Measurements from ENCODE around the gene CCDC17. TPM values are rescaled to one million over a fixed set of nuclear protein-coding genes. Genes with fewer than 3 reads are reported as not detected.
A peak's percentile ranks its signal among the peaks of the same experiment; 100 is the strongest.

The CCDC17 gene
- total RNA-seq, 1 experiment from 2014 or later: 2.2 TPM

DNA sequence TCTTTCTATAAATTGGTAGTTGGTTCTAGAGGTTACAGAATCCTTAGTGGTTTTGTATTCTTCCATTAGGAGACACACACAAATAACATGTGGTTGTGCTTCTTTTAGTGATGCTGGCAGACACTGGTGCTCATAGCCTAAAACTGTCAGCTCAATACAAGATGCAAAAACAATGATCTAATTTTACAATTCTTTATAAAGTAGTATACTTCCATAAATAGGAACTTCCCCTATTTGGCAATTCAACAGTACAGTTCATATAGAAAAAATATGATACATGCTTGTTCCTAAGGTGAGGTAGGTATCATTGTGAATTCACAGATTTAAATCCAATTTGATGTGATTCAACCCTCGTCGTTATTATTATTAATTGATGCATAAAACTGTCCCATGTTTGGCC, 20.8 kb upstream of the CCDC17 start:
- TF ChIP-seq, protein P1, sequence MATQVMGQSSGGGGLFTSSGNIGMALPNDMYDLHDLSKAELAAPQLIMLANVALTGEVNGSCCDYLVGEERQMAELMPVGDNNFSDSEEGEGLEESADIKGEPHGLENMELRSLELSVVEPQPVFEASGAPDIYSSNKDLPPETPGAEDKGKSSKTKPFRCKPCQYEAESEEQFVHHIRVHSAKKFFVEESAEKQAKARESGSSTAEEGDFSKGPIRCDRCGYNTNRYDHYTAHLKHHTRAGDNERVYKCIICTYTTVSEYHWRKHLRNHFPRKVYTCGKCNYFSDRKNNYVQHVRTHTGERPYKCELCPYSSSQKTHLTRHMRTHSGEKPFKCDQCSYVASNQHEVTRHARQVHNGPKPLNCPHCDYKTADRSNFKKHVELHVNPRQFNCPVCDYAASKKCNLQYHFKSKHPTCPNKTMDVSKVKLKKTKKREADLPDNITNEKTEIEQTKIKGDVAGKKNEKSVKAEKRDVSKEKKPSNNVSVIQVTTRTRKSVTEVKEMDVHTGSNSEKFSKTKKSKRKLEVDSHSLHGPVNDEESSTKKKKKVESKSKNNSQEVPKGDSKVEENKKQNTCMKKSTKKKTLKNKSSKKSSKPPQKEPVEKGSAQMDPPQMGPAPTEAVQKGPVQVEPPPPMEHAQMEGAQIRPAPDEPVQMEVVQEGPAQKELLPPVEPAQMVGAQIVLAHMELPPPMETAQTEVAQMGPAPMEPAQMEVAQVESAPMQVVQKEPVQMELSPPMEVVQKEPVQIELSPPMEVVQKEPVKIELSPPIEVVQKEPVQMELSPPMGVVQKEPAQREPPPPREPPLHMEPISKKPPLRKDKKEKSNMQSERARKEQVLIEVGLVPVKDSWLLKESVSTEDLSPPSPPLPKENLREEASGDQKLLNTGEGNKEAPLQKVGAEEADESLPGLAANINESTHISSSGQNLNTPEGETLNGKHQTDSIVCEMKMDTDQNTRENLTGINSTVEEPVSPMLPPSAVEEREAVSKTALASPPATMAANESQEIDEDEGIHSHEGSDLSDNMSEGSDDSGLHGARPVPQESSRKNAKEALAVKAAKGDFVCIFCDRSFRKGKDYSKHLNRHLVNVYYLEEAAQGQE (IDR thresholded peaks at IDR 0.05; ENCODE audit: insufficient read depth in 1 of 2, low read depth in 2 of 2, low read length in 1 of 2): no peak
- TF ChIP-seq, protein P2, sequence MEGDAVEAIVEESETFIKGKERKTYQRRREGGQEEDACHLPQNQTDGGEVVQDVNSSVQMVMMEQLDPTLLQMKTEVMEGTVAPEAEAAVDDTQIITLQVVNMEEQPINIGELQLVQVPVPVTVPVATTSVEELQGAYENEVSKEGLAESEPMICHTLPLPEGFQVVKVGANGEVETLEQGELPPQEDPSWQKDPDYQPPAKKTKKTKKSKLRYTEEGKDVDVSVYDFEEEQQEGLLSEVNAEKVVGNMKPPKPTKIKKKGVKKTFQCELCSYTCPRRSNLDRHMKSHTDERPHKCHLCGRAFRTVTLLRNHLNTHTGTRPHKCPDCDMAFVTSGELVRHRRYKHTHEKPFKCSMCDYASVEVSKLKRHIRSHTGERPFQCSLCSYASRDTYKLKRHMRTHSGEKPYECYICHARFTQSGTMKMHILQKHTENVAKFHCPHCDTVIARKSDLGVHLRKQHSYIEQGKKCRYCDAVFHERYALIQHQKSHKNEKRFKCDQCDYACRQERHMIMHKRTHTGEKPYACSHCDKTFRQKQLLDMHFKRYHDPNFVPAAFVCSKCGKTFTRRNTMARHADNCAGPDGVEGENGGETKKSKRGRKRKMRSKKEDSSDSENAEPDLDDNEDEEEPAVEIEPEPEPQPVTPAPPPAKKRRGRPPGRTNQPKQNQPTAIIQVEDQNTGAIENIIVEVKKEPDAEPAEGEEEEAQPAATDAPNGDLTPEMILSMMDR (IDR thresholded peaks at IDR 0.05): no peak
- TF ChIP-seq TCF7L2 (IDR thresholded peaks at IDR 0.05; ENCODE audit: low read depth, low read length): no peak
- TF ChIP-seq POLR2AphosphoS5 (IDR thresholded peaks at IDR 0.05; ENCODE audit: low read depth, low read length): no peak
- no peak for TF ChIP-seq SIN3A (IDR thresholded peaks at IDR 0.05; ENCODE audit: borderline replicate concordance, insufficient read depth, low read depth, low read length)
- BruUV-seq (replicated peaks): no TSS peak
- Histone ChIP-seq H3K27ac (ENCODE audit: low read length) (no peak overlapping the region), H3K4me1 (ENCODE audit: control insufficient read depth, insufficient read depth, low read length) (no peaks in the 10 kb centered on the region), H3K36me3 (ENCODE audit: control insufficient read depth, insufficient read depth, low read length) (peaks cover 7% of the 10 kb centered on the region; the same call in 1 of the 2 replicates), H3K9me3 (ENCODE audit: control insufficient read depth, insufficient read depth, low read depth, low read length) (no peaks in the 10 kb centered on the region), H3K4me3 (ENCODE audit: low read depth in 2 of 2, low read length in 2 of 2) (no peak overlapping the region), H3K27me3 (ENCODE audit: control insufficient read depth, insufficient read depth, low read length) (no peaks in the 10 kb centered on the region)
- intact Hi-C loops (cut with micrococcal nuclease; ENCODE audit: unreplicated experiment): no loop called here
- CTCF ChIA-PET: no interaction called here
- ATAC-seq: no peak
- in situ Hi-C loops (cut with HindIII; ENCODE audit: low pct_unique_long_range_greater_than_20kb, low sequenced_read_pairs): no loop called here
- DNase-seq (ENCODE audit: low read depth, low spot score): no peak
- POLR2A ChIA-PET: no interaction called here

- peaks cover 10% of the 10 kb centered on the region; the same call in 1 of the 2 replicates for H3K36me3 ChIP-seq (ENCODE audit: control insufficient read depth, insufficient read depth, low read length)
- H3K4me3 ChIP-seq (ENCODE audit: low read depth in 2 of 2, low read length in 2 of 2): no peak overlapping the region
- no peaks in the 10 kb centered on the region for H3K9me3 ChIP-seq (ENCODE audit: control insufficient read depth, insufficient read depth, low read depth, low read length)
- no peaks in the 10 kb centered on the region for H3K4me1 ChIP-seq (ENCODE audit: control insufficient read depth, insufficient read depth, low read length)
- no peaks in the 10 kb centered on the region for H3K27me3 ChIP-seq (ENCODE audit: control insufficient read depth, insufficient read depth, low read length)
- ChIA-PET POLR2A (no interaction called here), CTCF (no interaction called here)
- in situ Hi-C loops (cut with HindIII; ENCODE audit: low pct_unique_long_range_greater_than_20kb, low sequenced_read_pairs): no loop called here
- intact Hi-C loops (cut with micrococcal nuclease; ENCODE audit: unreplicated experiment): no loop called here
- BruUV-seq (replicated peaks): no TSS peak
- ATAC-seq: peak; percentile 69
- no peak for DNase-seq (ENCODE audit: low read depth, low spot score)
- H3K27ac ChIP-seq (ENCODE audit: low read length): no peak overlapping the region
- TF ChIP-seq POLR2AphosphoS5 (IDR thresholded peaks at IDR 0.05; ENCODE audit: low read depth, low read length) (no peak), SIN3A (IDR thresholded peaks at IDR 0.05; ENCODE audit: borderline replicate concordance, insufficient read depth, low read depth, low read length) (no peak), TCF7L2 (IDR thresholded peaks at IDR 0.05; ENCODE audit: low read depth, low read length) (no peak)
- TF ChIP-seq, protein P2 (IDR thresholded peaks at IDR 0.05): peak; percentile 29; the same call in 1 of the 2 replicates
- TF ChIP-seq, protein P1 (IDR thresholded peaks at IDR 0.05; ENCODE audit: insufficient read depth in 1 of 2, low read depth in 2 of 2, low read length in 1 of 2): no peak
These were observed 20.1 kb upstream of the CCDC17 start for GRCh38 chr1:45643978-45644377.
